ENCODE data around the gene TAS2R60. TPM values are rescaled to one million over a fixed set of nuclear protein-coding genes. Genes with fewer than 3 reads are reported as not detected.

The TAS2R60 gene
- total and polyA plus RNA-seq, 2 donors (not counting 3 experiments of a cell fraction or from before 2014, with no cell fraction given): not detected

GRCh38 chr7:143492799-143493739, 49.8 kb downstream of the TAS2R60 start:
- Histone ChIP-seq H3K27ac (ENCODE audit: insufficient read depth, low read depth, low read length) (peak overlapping the region; percentile 99), H3K4me1 (ENCODE audit: control insufficient read depth, extremely low read depth, insufficient read depth, low read length) (peaks cover 56% of the 10 kb centered on the region), H3K79me2 (ENCODE audit: control insufficient read depth, insufficient read depth, low read length) (no peaks in the 10 kb centered on the region), H3K36me3 (ENCODE audit: control insufficient read depth in 2 of 2, extremely low read depth in 1 of 2, insufficient read depth in 2 of 2, low read length in 2 of 2) (no peaks in the 10 kb centered on the region), H2AFZ (ENCODE audit: low read depth, low read length) (no peak overlapping the region), H3K9ac (replicated peaks; ENCODE audit: extremely low read depth, insufficient read depth, low read length) (no peak overlapping the region), H3K9me3 (replicated peaks; ENCODE audit: control insufficient read depth, insufficient read depth, low read length) (no peaks in the 10 kb centered on the region), H3K9me1 (replicated peaks; ENCODE audit: control insufficient read depth, extremely low read depth, insufficient read depth, low read length) (no peaks in the 10 kb centered on the region), H4K20me1 (replicated peaks; ENCODE audit: control insufficient read depth, extremely low read depth, insufficient read depth, low read length) (no peaks in the 10 kb centered on the region), H3K4me3 (replicated peaks in 1 of 3; ENCODE audit: insufficient read depth in 1 of 3, low read depth in 1 of 3, low read length in 3 of 3) (no peak overlapping the region), H3K4me2 (ENCODE audit: insufficient read depth, low read length) (no peak overlapping the region), H3K27me3 (ENCODE audit: control insufficient read depth in 2 of 2, insufficient read depth in 2 of 2, low read length in 2 of 2) (no peaks in the 10 kb centered on the region)
- DNase-seq (ENCODE audit: low read depth, low spot score) (peak; percentile 24), FAIRE-seq (peak; percentile 56)
- dilution Hi-C loops (cut with MboI; ENCODE audit: extremely low pct_ligation_motif_present, low sequenced_read_pairs) (no loop called here), intact Hi-C loops (cut with micrococcal nuclease) (loop anchor here (1.0 to 5.0 kb wide), 3 partner anchors 7 to 251 kb away; no protein-coding TSS in a partner anchor)
- CTCF ChIA-PET: interaction anchor here (0.8 to 3.9 kb wide), 10 partner anchors 7 to 252 kb away, joined by 3 to 36 read pairs (median 4); no protein-coding TSS in a partner anchor
- no TSS peak for BruUV-seq (replicated peaks)
- POLR2A ChIA-PET: no interaction called here
- peak; percentile 31 for TF ChIP-seq FOS (IDR thresholded peaks at IDR 0.05; ENCODE audit: borderline replicate concordance, insufficient read depth, low read length)
- TF ChIP-seq EZH2 (IDR thresholded peaks at IDR 0.05; ENCODE audit: borderline replicate concordance, low read depth, low read length, severe bottlenecking): no peak
- no peak for TF ChIP-seq MYC (IDR thresholded peaks at IDR 0.05; ENCODE audit: low read depth, low read length)
- TF ChIP-seq CTCF (IDR thresholded peaks at IDR 0.05; ENCODE audit: extremely low read depth in 1 of 2, insufficient read depth in 1 of 2, low read depth in 1 of 2, low read length in 2 of 2): no peak
